OCI-LY1 (cell line): ENCODE measurements around the gene TNPO3.

ENCODE experiments used
- H2AFZ ChIP-seq: fragments of 200-600 bp; sonication (generic), shearing (Covaris generic); 2 replicates; pipeline ENCODE4 v1.6.0; 2014; ENCODE audit warnings: antibody characterized with exemption, mild to moderate bottlenecking, low read length
- H3F3A ChIP-seq: fragments of 200-600 bp; sonication (generic), shearing (Covaris generic); 2 replicates; pipeline ENCODE4 v1.6.0; 2014; ENCODE audit warnings: mild to moderate bottlenecking, antibody characterized with exemption, low read length, moderate library complexity; ENCODE audit not compliant: insufficient read depth
- H3K27ac ChIP-seq: fragments of 200-600 bp; sonication (generic); 2 replicates; pipeline ENCODE4 v1.5.1; 2014; ENCODE audit warnings: low read length, mixed run types, mild to moderate bottlenecking, low read depth; ENCODE audit not compliant: poor library complexity, severe bottlenecking
- H3K27me3 ChIP-seq: fragments of 200-600 bp; sonication (generic); 2 replicates; pipeline ENCODE4 v1.6.0; 2014; ENCODE audit warnings: antibody characterized with exemption, mild to moderate bottlenecking, low read length, moderate library complexity; ENCODE audit not compliant: insufficient read depth
- H3K36me3 ChIP-seq: fragments of 200-600 bp; sonication (generic); 2 replicates; pipeline ENCODE4 v1.6.1; 2014; ENCODE audit warnings: mild to moderate bottlenecking, antibody characterized with exemption, low read length, moderate library complexity, mixed read lengths; ENCODE audit not compliant: insufficient read depth
- H3K4me1 ChIP-seq: fragments of 200-600 bp; sonication (generic); 2 replicates; pipeline ENCODE4 v1.5.1; 2014; ENCODE audit warnings: mild to moderate bottlenecking, low read length, moderate library complexity; ENCODE audit not compliant: insufficient read depth, severe bottlenecking
- H3K4me2 ChIP-seq: fragments of 200-600 bp; sonication (generic), shearing (Covaris generic); 2 replicates; pipeline ENCODE4 v1.6.1; 2014; ENCODE audit warnings: low read length
- H3K4me3 ChIP-seq: fragments of 200-600 bp; sonication (generic); 2 replicates; pipeline ENCODE4 v1.5.1; 2014; ENCODE audit warnings: low read length, low read depth, mild to moderate bottlenecking, mixed read lengths; ENCODE audit not compliant: poor library complexity, severe bottlenecking
- H3K79me2 ChIP-seq: fragments of 200-600 bp; shearing (Covaris generic); 2 replicates; pipeline ENCODE4 v1.6.1; 2016; ENCODE audit warnings: mixed run types, low read length, mixed read lengths; ENCODE audit not compliant: insufficient read depth
- H3K9ac ChIP-seq: fragments of 200-600 bp; sonication (generic), shearing (Covaris generic); 2 replicates; pipeline ENCODE4 v1.6.1; 2014; ENCODE audit warnings: mild to moderate bottlenecking, low read length, mixed read lengths
- H3K9me2 ChIP-seq: fragments of 200-600 bp; sonication (generic), shearing (Covaris generic); 2 replicates; pipeline ENCODE4 v1.6.1; 2014; ENCODE audit warnings: low read depth, mild to moderate bottlenecking, low read length, mixed read lengths
- H3K9me3 ChIP-seq: fragments of 200-600 bp; shearing (Covaris generic); 2 replicates; pipeline ENCODE4 v1.6.1; 2014; ENCODE audit warnings: low read length, mixed read lengths
- H4K20me1 ChIP-seq: fragments of 200-600 bp; sonication (generic), shearing (Covaris generic); 2 replicates; pipeline ENCODE4 v1.6.0; 2016; ENCODE audit warnings: mild to moderate bottlenecking, low read length; ENCODE audit not compliant: insufficient read depth
- EZH2 ChIP-seq: fragments of 200-600 bp; sonication (generic), shearing (Covaris generic); IDR thresholded peaks from 2 replicates; pipeline ENCODE4 v1.8.0; 2017; ENCODE audit warnings: borderline replicate concordance, mixed run types, mild to moderate bottlenecking, antibody characterized with exemption, low read length, moderate library complexity, mixed read lengths
- TF ChIP-seq, protein P1 (sequence below): fragments of 200-600 bp; sonication (generic), shearing (Covaris generic); IDR thresholded peaks from 2 replicates; pipeline ENCODE4 v1.5.1; 2017; ENCODE audit warnings: mild to moderate bottlenecking, antibody characterized with exemption, low read length, moderate library complexity, mixed read lengths

Gene TNPO3

DNA sequence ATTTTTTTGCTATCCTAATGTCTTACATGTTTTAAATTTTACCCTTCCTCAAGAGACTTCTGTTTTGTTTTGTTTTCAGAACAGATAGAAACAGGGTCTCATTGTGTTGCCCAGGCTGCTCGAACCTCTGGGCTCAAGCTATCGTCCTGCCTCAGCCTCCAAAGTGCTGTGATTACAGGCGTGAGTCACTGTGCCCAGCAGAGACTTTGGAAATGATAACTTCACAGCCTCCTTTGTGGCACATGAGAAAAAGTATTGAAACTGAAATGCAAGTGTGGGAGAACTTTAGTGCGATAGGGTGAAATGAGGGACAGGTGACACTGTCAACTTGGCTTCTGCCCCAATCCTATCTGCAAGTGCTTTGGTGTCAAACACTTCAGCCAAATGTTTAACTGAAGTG lies 95.6 kb downstream of the TNPO3 start:
- Histone ChIP-seq H3K27me3 (no peaks in the 10 kb centered on the region), H3K4me3 (no peak overlapping the region), H3F3A (0 out of 2 replicates have a peak, but pooled peaks cover 3% of the 10 kb centered on the region), H4K20me1 (no peaks in the 10 kb centered on the region), H3K79me2 (no peaks in the 10 kb centered on the region), H2AFZ (no peak overlapping the region), H3K9me2 (no peaks in the 10 kb centered on the region), H3K9ac (no peak overlapping the region), H3K4me2 (no peak overlapping the region), H3K27ac (no peak overlapping the region), H3K4me1 (peaks cover 25% of the 10 kb centered on the region), H3K9me3 (no peaks in the 10 kb centered on the region), H3K36me3 (peaks cover 89% of the 10 kb centered on the region)
- TF ChIP-seq, protein P1, sequence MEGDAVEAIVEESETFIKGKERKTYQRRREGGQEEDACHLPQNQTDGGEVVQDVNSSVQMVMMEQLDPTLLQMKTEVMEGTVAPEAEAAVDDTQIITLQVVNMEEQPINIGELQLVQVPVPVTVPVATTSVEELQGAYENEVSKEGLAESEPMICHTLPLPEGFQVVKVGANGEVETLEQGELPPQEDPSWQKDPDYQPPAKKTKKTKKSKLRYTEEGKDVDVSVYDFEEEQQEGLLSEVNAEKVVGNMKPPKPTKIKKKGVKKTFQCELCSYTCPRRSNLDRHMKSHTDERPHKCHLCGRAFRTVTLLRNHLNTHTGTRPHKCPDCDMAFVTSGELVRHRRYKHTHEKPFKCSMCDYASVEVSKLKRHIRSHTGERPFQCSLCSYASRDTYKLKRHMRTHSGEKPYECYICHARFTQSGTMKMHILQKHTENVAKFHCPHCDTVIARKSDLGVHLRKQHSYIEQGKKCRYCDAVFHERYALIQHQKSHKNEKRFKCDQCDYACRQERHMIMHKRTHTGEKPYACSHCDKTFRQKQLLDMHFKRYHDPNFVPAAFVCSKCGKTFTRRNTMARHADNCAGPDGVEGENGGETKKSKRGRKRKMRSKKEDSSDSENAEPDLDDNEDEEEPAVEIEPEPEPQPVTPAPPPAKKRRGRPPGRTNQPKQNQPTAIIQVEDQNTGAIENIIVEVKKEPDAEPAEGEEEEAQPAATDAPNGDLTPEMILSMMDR = no peak
- TF ChIP-seq EZH2 = no peak

DNA sequence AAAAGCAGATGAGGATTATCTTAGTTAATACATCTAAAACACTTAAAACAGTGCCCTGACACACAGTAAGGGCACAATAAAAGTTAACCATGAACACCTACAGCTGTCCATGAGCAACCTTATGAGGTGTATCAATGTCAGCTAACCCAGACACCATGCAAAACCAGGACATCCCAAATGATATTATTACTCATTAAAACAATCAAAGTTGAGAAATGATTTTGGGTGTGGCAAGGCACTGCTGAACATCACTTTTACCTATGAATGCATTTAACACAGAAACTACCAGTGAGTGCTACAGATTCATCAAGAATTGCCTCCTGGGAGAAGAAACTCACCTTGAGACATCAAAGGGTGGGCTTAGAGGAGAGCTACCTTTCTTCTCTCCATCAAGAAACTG lies 98.9 kb downstream of the TNPO3 start:
- H3K9me3 ChIP-seq = no peaks in the 10 kb centered on the region
- peaks cover 6% of the 10 kb centered on the region; the same call in 1 of the 2 replicates for H3F3A ChIP-seq
- no peak overlapping the region for H2AFZ ChIP-seq
- H3K36me3 ChIP-seq = peaks cover 89% of the 10 kb centered on the region
- no peak for TF ChIP-seq EZH2
- TF ChIP-seq, protein P1 = no peak
- no peak overlapping the region for H3K4me2 ChIP-seq
- H3K4me3 ChIP-seq = no peak overlapping the region
- H3K4me1 ChIP-seq = peaks cover 15% of the 10 kb centered on the region
- no peaks in the 10 kb centered on the region for H3K79me2 ChIP-seq
- H3K9me2 ChIP-seq = no peaks in the 10 kb centered on the region
- H4K20me1 ChIP-seq = no peaks in the 10 kb centered on the region
- no peaks in the 10 kb centered on the region for H3K27me3 ChIP-seq
- H3K27ac ChIP-seq = peak overlapping the region; percentile 75
- no peak overlapping the region for H3K9ac ChIP-seq

DNA sequence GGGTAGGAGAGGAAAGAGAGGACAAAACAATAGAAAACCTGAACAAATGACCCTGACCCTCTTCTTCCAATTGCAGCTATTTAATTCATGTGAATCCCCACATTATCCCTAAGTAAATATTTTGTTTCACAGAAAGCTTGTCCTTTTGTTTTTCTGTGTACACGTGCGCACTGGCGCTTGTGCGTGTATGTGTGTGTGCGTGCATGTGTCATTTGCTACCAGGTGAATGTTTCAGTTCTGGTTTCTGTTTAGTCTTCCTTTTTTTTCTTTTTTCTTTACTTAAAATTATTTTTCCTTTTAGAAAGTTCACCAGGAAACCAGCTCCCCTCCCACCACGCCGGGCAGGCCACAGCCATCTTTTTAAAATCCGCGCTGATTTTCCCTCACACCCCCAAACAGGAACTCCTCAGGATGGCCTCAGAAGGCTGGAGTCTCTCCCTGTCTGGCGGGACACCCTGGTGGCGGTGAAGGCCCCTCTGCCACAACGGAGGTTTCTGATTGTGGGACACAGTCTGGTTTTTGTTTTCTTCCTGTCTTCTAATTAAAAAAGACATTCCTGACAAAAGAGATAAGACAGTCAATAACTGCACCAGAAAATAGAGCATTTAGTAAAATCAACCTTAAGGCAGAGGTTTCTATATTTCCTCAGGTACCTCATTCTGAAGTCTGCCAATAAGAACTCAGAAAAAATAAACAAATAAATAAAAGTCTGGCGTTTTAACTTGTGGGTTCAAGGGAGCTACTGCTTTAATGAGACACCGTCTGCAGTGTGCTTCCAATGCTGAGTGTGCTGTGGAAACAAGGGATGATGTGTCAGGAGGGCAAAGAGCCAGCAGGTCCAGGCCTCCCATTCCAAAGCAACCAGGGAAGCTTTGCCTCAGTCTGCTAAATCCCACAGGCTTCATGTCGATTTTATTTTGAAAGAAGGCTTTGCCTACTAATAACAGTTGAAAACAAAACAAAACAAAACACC lies 99.8 kb downstream of the TNPO3 start:
- peaks cover 6% of the 10 kb centered on the region; the same call in 1 of the 2 replicates for H3F3A ChIP-seq
- H2AFZ ChIP-seq = no peak overlapping the region
- no peak for TF ChIP-seq EZH2
- TF ChIP-seq, protein P1 = peak; percentile 21
- peak overlapping the region; percentile 33 for H3K9ac ChIP-seq
- H3K36me3 ChIP-seq = peaks cover 91% of the 10 kb centered on the region
- no peaks in the 10 kb centered on the region for H3K9me2 ChIP-seq
- no peaks in the 10 kb centered on the region for H3K79me2 ChIP-seq
- no peaks in the 10 kb centered on the region for H3K27me3 ChIP-seq
- no peaks in the 10 kb centered on the region for H3K9me3 ChIP-seq
- H3K4me2 ChIP-seq = peak overlapping the region; percentile 45
- no peaks in the 10 kb centered on the region for H4K20me1 ChIP-seq
- peaks cover 15% of the 10 kb centered on the region for H3K4me1 ChIP-seq
- H3K27ac ChIP-seq = peak overlapping the region; percentile 75
- peak overlapping the region; percentile 1 for H3K4me3 ChIP-seq
